Measurements from ENCODE around the gene KPNA1.

Gene KPNA1

GRCh38 chr3:122476532-122476931, 38.2 kb downstream of the KPNA1 start:
- Histone ChIP-seq H3K4me3 (ENCODE audit: low read depth, low read length) (no peak overlapping the region), H3K27me3 (ENCODE audit: control insufficient read depth, insufficient read depth, low read length) (no peaks in the 10 kb centered on the region), H3K9ac (ENCODE audit: low read length) (no peak overlapping the region), H3K27ac (ENCODE audit: low read depth, low read length) (no peak overlapping the region), H3K36me3 (ENCODE audit: control insufficient read depth, insufficient read depth, low read length) (peaks cover 4% of the 10 kb centered on the region; the same call in 1 of the 2 replicates), H3K4me1 (ENCODE audit: control insufficient read depth, insufficient read depth, low read length) (peaks cover 5% of the 10 kb centered on the region), H3K9me3 (ENCODE audit: control insufficient read depth, insufficient read depth, low read depth, low read length) (no peaks in the 10 kb centered on the region)

- no peak overlapping the region for H3K9ac ChIP-seq (ENCODE audit: low read length)
- no peaks in the 10 kb centered on the region for H3K36me3 ChIP-seq (ENCODE audit: control insufficient read depth, insufficient read depth, low read length)
- no peak overlapping the region for H3K4me3 ChIP-seq (ENCODE audit: low read depth, low read length)
- no peaks in the 10 kb centered on the region for H3K9me3 ChIP-seq (ENCODE audit: control insufficient read depth, insufficient read depth, low read depth, low read length)
- no peak overlapping the region for H3K27ac ChIP-seq (ENCODE audit: low read depth, low read length)
- no peaks in the 10 kb centered on the region for H3K27me3 ChIP-seq (ENCODE audit: control insufficient read depth, insufficient read depth, low read length)
- peaks cover 16% of the 10 kb centered on the region for H3K4me1 ChIP-seq (ENCODE audit: control insufficient read depth, insufficient read depth, low read length)
These were observed 39.4 kb downstream of the KPNA1 start for GRCh38 chr3:122475316-122475715.

DNA sequence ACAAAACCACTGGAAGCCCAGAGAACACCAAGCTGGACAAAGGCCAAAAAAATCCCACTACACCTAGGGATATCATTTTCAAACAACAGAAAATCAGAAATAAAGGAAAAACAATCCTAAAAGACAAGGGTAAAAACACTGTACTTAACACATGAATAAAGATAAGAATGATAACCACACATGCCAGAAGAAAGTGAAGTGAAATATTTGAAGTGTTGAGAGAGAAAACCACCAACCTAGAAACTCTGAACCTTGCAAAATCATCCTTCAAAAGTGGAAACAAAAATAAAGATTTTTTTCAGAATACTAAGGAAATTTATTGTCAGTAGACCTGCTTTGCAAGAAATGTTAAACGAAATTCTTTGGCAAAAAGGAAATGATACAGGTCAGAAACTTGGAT, 45.1 kb downstream of the KPNA1 start:
- Histone ChIP-seq H3K4me1 (ENCODE audit: control insufficient read depth, insufficient read depth, low read length) (peaks cover 44% of the 10 kb centered on the region), H3K27ac (ENCODE audit: low read depth, low read length) (peak overlapping the region; percentile 49; the same call in 1 of the 2 replicates), H3K36me3 (ENCODE audit: control insufficient read depth, insufficient read depth, low read length) (peaks cover 20% of the 10 kb centered on the region), H3K27me3 (ENCODE audit: control insufficient read depth, insufficient read depth, low read length) (no peaks in the 10 kb centered on the region), H3K9me3 (ENCODE audit: control insufficient read depth, insufficient read depth, low read depth, low read length) (no peaks in the 10 kb centered on the region), H3K4me3 (ENCODE audit: low read depth, low read length) (0 out of 2 replicates have a peak overlapping the region, but pooled peaks have one; percentile 1), H3K9ac (ENCODE audit: low read length) (no peak overlapping the region)

DNA sequence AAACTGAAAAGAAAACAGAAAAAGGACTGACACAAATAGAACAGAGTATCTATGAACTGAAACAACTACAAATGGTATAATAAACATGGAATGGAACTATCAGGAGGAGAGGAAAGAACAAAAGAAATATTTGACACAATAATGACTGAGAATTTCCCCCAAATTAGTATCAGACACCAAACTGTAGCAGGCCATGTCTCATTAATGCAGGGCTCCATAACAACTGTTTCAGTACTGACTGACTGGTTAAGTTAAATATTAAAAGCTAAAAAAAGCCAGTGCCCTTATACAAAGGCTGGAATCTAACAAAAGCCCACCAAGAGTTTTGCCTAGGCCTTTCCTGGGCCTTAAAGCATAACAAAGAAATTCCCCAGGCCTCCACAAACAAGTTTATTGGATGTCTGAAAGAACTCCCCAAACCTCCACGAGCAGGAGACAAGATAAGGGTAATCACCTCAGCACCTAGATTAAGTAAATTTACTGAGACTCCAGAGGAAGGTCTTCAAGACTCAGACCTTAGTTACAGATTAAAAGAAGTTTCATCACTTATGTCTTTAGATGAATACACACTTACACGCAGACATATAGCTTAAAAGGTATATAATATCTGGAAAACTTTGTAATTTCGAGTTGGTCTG, 45.7 kb downstream of the KPNA1 start:
- peaks cover 44% of the 10 kb centered on the region for H3K4me1 ChIP-seq (ENCODE audit: control insufficient read depth, insufficient read depth, low read length)
- H3K27me3 ChIP-seq (ENCODE audit: control insufficient read depth, insufficient read depth, low read length), result no peaks in the 10 kb centered on the region
- no peaks in the 10 kb centered on the region for H3K9me3 ChIP-seq (ENCODE audit: control insufficient read depth, insufficient read depth, low read depth, low read length)
- peaks cover 26% of the 10 kb centered on the region for H3K36me3 ChIP-seq (ENCODE audit: control insufficient read depth, insufficient read depth, low read length)
- peak overlapping the region; percentile 27; the same call in 1 of the 2 replicates for H3K4me3 ChIP-seq (ENCODE audit: low read depth, low read length)
- H3K9ac ChIP-seq (ENCODE audit: low read length), result peak overlapping the region; percentile 30
- H3K27ac ChIP-seq (ENCODE audit: low read depth, low read length), result peak overlapping the region; percentile 49; the same call in 1 of the 2 replicates

GRCh38 chr3:122466701-122467240, 48.0 kb downstream of the KPNA1 start:
- H3K9ac ChIP-seq (ENCODE audit: low read length), result no peak overlapping the region
- no peak overlapping the region for H3K27ac ChIP-seq (ENCODE audit: low read depth, low read length)
- H3K4me1 ChIP-seq (ENCODE audit: control insufficient read depth, insufficient read depth, low read length), result peaks cover 41% of the 10 kb centered on the region
- no peak overlapping the region for H3K4me3 ChIP-seq (ENCODE audit: low read depth, low read length)
- H3K27me3 ChIP-seq (ENCODE audit: control insufficient read depth, insufficient read depth, low read length), result no peaks in the 10 kb centered on the region
- peaks cover 45% of the 10 kb centered on the region for H3K36me3 ChIP-seq (ENCODE audit: control insufficient read depth, insufficient read depth, low read length)
- H3K9me3 ChIP-seq (ENCODE audit: control insufficient read depth, insufficient read depth, low read depth, low read length), result no peaks in the 10 kb centered on the region

GRCh38 chr3:122464659-122465058, 50.1 kb downstream of the KPNA1 start:
- no peak overlapping the region for H3K9ac ChIP-seq (ENCODE audit: low read length)
- H3K36me3 ChIP-seq (ENCODE audit: control insufficient read depth, insufficient read depth, low read length), result peaks cover 62% of the 10 kb centered on the region

DNA sequence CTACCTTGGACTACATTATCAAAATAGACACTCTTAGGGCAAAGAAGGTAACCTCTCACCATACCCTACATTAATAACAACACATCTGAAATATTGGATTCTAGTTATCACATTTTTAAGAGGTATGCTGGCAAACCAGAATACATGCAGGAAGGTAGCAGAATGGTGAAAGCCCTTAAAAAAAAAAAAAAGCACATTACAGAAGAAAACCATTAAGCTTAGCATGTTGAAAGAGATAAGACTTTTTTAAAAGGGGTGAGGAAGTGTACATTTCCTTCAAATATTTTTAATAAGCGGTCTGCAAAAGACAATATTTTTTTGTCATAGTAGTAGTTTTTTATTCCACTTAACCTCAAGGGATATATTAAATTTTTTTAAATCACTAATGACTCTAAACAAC, 52.3 kb downstream of the KPNA1 start:
- Histone ChIP-seq H3K36me3 (ENCODE audit: control insufficient read depth, insufficient read depth, low read length) (peaks cover 83% of the 10 kb centered on the region), H3K4me3 (ENCODE audit: low read depth, low read length) (no peak overlapping the region), H3K4me1 (ENCODE audit: control insufficient read depth, insufficient read depth, low read length) (peaks cover 2% of the 10 kb centered on the region), H3K9ac (ENCODE audit: low read length) (no peak overlapping the region), H3K9me3 (ENCODE audit: control insufficient read depth, insufficient read depth, low read depth, low read length) (no peaks in the 10 kb centered on the region), H3K27ac (ENCODE audit: low read depth, low read length) (no peak overlapping the region), H3K27me3 (ENCODE audit: control insufficient read depth, insufficient read depth, low read length) (no peaks in the 10 kb centered on the region)

More at GRCh38 chr3:122464659-122465058, 50.1 kb downstream of the KPNA1 start:
- H3K27ac ChIP-seq (ENCODE audit: low read depth, low read length), result no peak overlapping the region
- peaks cover 22% of the 10 kb centered on the region for H3K4me1 ChIP-seq (ENCODE audit: control insufficient read depth, insufficient read depth, low read length)
- H3K9me3 ChIP-seq (ENCODE audit: control insufficient read depth, insufficient read depth, low read depth, low read length), result no peaks in the 10 kb centered on the region
- no peaks in the 10 kb centered on the region for H3K27me3 ChIP-seq (ENCODE audit: control insufficient read depth, insufficient read depth, low read length)
- no peak overlapping the region for H3K4me3 ChIP-seq (ENCODE audit: low read depth, low read length)

DNA sequence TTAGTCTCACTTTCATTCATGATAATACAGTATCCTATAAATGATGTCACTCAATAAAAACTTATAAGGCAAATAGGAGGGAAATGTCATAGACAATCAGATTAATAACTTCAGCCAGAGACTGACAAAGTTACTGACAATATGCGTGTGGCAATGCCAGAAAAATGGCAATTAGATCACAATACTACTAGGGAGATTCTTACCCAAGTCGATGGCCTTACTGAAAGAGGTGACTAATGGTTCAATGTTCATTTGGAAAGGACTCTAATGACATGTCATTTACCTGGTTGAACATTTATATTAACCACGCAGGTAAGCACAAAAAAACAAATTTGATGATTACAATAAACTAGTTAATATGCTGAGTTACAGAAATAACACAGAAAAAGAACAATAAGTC, 52.9 kb downstream of the KPNA1 start:
- Histone ChIP-seq H3K9ac (ENCODE audit: low read length) (no peak overlapping the region), H3K27ac (ENCODE audit: low read depth, low read length) (no peak overlapping the region), H3K36me3 (ENCODE audit: control insufficient read depth, insufficient read depth, low read length) (peaks cover 85% of the 10 kb centered on the region), H3K4me1 (ENCODE audit: control insufficient read depth, insufficient read depth, low read length) (no peaks in the 10 kb centered on the region), H3K9me3 (ENCODE audit: control insufficient read depth, insufficient read depth, low read depth, low read length) (no peaks in the 10 kb centered on the region), H3K27me3 (ENCODE audit: control insufficient read depth, insufficient read depth, low read length) (no peaks in the 10 kb centered on the region), H3K4me3 (ENCODE audit: low read depth, low read length) (no peak overlapping the region)

GRCh38 chr3:122458992-122459391, 55.7 kb downstream of the KPNA1 start:
- Histone ChIP-seq H3K27ac (ENCODE audit: low read depth, low read length) (0 out of 2 replicates have a peak overlapping the region, but pooled peaks have one; percentile 40), H3K4me1 (ENCODE audit: control insufficient read depth, insufficient read depth, low read length) (no peaks in the 10 kb centered on the region), H3K9ac (ENCODE audit: low read length) (no peak overlapping the region), H3K9me3 (ENCODE audit: control insufficient read depth, insufficient read depth, low read depth, low read length) (no peaks in the 10 kb centered on the region), H3K36me3 (ENCODE audit: control insufficient read depth, insufficient read depth, low read length) (peaks cover 88% of the 10 kb centered on the region), H3K27me3 (ENCODE audit: control insufficient read depth, insufficient read depth, low read length) (no peaks in the 10 kb centered on the region), H3K4me3 (ENCODE audit: low read depth, low read length) (no peak overlapping the region)

DNA sequence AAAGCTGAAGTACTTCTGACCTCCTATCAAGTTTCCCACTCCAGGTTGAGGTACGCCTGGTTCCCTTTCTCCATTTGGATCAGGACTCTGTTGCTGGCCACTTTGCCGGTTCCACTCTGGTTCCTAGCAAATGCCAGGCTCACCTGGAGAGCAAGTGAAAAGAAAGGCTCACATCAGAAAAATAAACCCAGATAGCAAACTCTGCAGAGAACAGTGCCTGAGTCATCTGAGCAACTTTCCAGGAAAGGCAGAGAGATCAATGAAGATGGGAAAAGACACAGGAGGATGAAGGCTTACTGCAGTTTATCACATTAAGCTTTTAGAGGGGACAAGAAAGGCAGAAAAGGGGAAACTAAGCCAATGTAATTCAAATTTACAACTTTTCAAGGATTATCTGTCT, 57.0 kb downstream of the KPNA1 start:
- H3K9ac ChIP-seq (ENCODE audit: low read length), result no peak overlapping the region
- no peak overlapping the region for H3K27ac ChIP-seq (ENCODE audit: low read depth, low read length)
- H3K9me3 ChIP-seq (ENCODE audit: control insufficient read depth, insufficient read depth, low read depth, low read length), result no peaks in the 10 kb centered on the region
- H3K27me3 ChIP-seq (ENCODE audit: control insufficient read depth, insufficient read depth, low read length), result no peaks in the 10 kb centered on the region
- no peaks in the 10 kb centered on the region for H3K4me1 ChIP-seq (ENCODE audit: control insufficient read depth, insufficient read depth, low read length)
- H3K4me3 ChIP-seq (ENCODE audit: low read depth, low read length), result no peak overlapping the region
- H3K36me3 ChIP-seq (ENCODE audit: control insufficient read depth, insufficient read depth, low read length), result peaks cover 91% of the 10 kb centered on the region

DNA sequence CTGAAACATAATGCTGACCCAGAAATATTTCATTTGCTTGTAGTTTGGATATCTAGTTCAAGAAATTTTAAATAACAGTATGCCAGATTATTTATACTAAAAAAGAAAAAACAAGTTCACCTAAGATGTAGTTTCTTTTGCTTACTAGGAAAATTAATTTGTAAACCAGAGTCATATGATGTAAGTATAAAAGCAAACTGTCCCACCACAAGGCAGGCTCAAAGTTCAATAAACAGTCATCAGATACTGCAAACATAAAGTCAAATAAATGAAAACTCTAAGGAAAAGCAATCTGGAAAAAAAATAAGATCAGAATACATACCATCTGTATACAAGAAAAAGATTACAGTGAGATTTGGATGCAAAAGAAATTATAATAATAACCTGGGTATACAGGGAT, 58.7 kb downstream of the KPNA1 start:
- Histone ChIP-seq H3K9ac (ENCODE audit: low read length) (no peak overlapping the region), H3K36me3 (ENCODE audit: control insufficient read depth, insufficient read depth, low read length) (peaks cover 90% of the 10 kb centered on the region)

More for the DNA sequence above, 58.7 kb downstream of the KPNA1 start:
- Histone ChIP-seq H3K4me1 (ENCODE audit: control insufficient read depth, insufficient read depth, low read length) (no peaks in the 10 kb centered on the region), H3K27ac (ENCODE audit: low read depth, low read length) (no peak overlapping the region), H3K9me3 (ENCODE audit: control insufficient read depth, insufficient read depth, low read depth, low read length) (no peaks in the 10 kb centered on the region), H3K27me3 (ENCODE audit: control insufficient read depth, insufficient read depth, low read length) (no peaks in the 10 kb centered on the region), H3K4me3 (ENCODE audit: low read depth, low read length) (no peak overlapping the region)

All from HUES6 (cell line).